Liver (tissue), 9 donors: ENCODE results near the gene CACNA1C. TPM values are rescaled to one million over a fixed set of nuclear protein-coding genes. Genes with fewer than 3 reads are reported as not detected.

Source experiments
- DNase-seq: peaks from one replicate; pipeline ENCODE4 v3.0.0-alpha.2; 2017; ENCODE audit warnings: low spot score
- H3K27ac ChIP-seq, 2 donors: one replicate each; pipeline ENCODE4 v1.7.0; 2013; ENCODE audit warnings: inconsistent platforms in 2 of 2, low read length in 2 of 2, control low read depth in 1 of 2, low read depth in 1 of 2, mild to moderate bottlenecking in 1 of 2
- H3K27me3 ChIP-seq, 4 donors: one replicate each; pipeline versions ENCODE4 v1.6.1 to v1.7.0; 2013; ENCODE audit warnings: low read length in 3 of 4, inconsistent platforms in 1 of 4, mild to moderate bottlenecking in 1 of 4, moderate library complexity in 1 of 4; ENCODE audit not compliant: control insufficient read depth in 4 of 4, insufficient read depth in 4 of 4
- H3K36me3 ChIP-seq, 4 donors: one replicate each; pipeline versions ENCODE4 v1.6.1 to v1.7.0; 2013; ENCODE audit warnings: low read length in 3 of 4, mild to moderate bottlenecking in 3 of 4, low read depth in 1 of 4, moderate library complexity in 1 of 4; ENCODE audit not compliant: control insufficient read depth in 4 of 4, insufficient read depth in 3 of 4
- H3K4me1 ChIP-seq, 4 donors: one replicate each; pipeline versions ENCODE4 v1.6.1 to v1.7.0; 2013; ENCODE audit warnings: low read length in 3 of 4, mild to moderate bottlenecking in 3 of 4, moderate library complexity in 1 of 4; ENCODE audit not compliant: control insufficient read depth in 4 of 4, insufficient read depth in 4 of 4
- H3K4me3 ChIP-seq, 3 donors: one replicate each; pipeline versions ENCODE4 v1.6.1 to v1.7.0; 2013; ENCODE audit warnings: low read length in 3 of 3, control low read depth in 1 of 3, low read depth in 1 of 3, mild to moderate bottlenecking in 1 of 3
- H3K9ac ChIP-seq, 2 donors: one replicate each; pipeline ENCODE4 v1.7.0; 2013; ENCODE audit warnings: low read length in 2 of 2, mild to moderate bottlenecking in 2 of 2, moderate library complexity in 2 of 2, control low read depth in 1 of 2, low read depth in 1 of 2
- H3K9me3 ChIP-seq, 4 donors: one replicate each; pipeline versions ENCODE4 v1.6.1 to v1.7.0; 2013; ENCODE audit warnings: low read length in 3 of 4; ENCODE audit not compliant: control insufficient read depth in 4 of 4
- EGR1 ChIP-seq, 2 donors: IDR thresholded peaks; 2 replicates each; pipeline ENCODE4 v1.6.1; 2016 to 2018; ENCODE audit warnings: antibody characterized with exemption in 2 of 2, low read depth in 2 of 2
- FOXA1 ChIP-seq: IDR thresholded peaks from 2 replicates; pipeline ENCODE4 v1.6.1; 2016; ENCODE audit warnings: antibody characterized with exemption
- FOXA2 ChIP-seq: IDR thresholded peaks from 2 replicates; pipeline ENCODE4 v1.6.1; 2016; ENCODE audit warnings: antibody characterized with exemption
- GABPA ChIP-seq, 2 donors: IDR thresholded peaks in 1 of 2; conservative IDR thresholded peaks in 1 of 2; 2 replicates each; pipeline ENCODE4 v1.6.1; 2016; ENCODE audit warnings: antibody characterized with exemption in 2 of 2, mild to moderate bottlenecking in 1 of 2, moderate library complexity in 1 of 2
- HNF4A ChIP-seq, 2 donors: conservative IDR thresholded peaks; 2 replicates each; pipeline ENCODE4 v1.6.1; 2016; ENCODE audit warnings: antibody characterized with exemption in 2 of 2, mild to moderate bottlenecking in 2 of 2
- HNF4G ChIP-seq: IDR thresholded peaks from 2 replicates; pipeline ENCODE4 v1.6.1; 2016; ENCODE audit warnings: antibody characterized with exemption
- JUND ChIP-seq, 2 donors: IDR thresholded peaks; 2 replicates each; pipeline ENCODE4 v1.6.1; 2016; ENCODE audit warnings: antibody characterized with exemption in 2 of 2
- NR2F2 ChIP-seq: IDR thresholded peaks from 2 replicates; pipeline ENCODE4 v1.6.1; 2016; ENCODE audit warnings: antibody characterized with exemption
- RAD21 ChIP-seq, 2 donors: IDR thresholded peaks; 2 replicates each; pipeline ENCODE4 v1.6.1; 2016; ENCODE audit warnings: antibody characterized with exemption in 2 of 2, mild to moderate bottlenecking in 2 of 2
- RXRA ChIP-seq, 2 donors: IDR thresholded peaks; 2 replicates each; pipeline ENCODE4 v1.6.1; 2017 to 2018; ENCODE audit warnings: antibody characterized with exemption in 2 of 2, mild to moderate bottlenecking in 1 of 2
- SP1 ChIP-seq: IDR thresholded peaks from 2 replicates; pipeline ENCODE4 v1.6.1; 2018; ENCODE audit warnings: antibody characterized with exemption, mild to moderate bottlenecking
- TAF1 ChIP-seq: conservative IDR thresholded peaks from 2 replicates; pipeline ENCODE4 v1.6.1; 2016; ENCODE audit warnings: antibody characterized with exemption, mild to moderate bottlenecking
- YY1 ChIP-seq: IDR thresholded peaks from 2 replicates; pipeline ENCODE4 v1.6.1; 2016; ENCODE audit warnings: antibody characterized with exemption, mild to moderate bottlenecking
- WGBS: extraction: QIAGEN DNeasy Blood & Tissue Kit; methylation state at CpG from one replicate; pipeline ENCODE4 v1.1.7; 2013; 5-methylcytosine and 5-hydroxymethylcytosine counted together
- polyA plus RNA-seq, 2 donors: library from polyadenylated mRNA; stranded (reverse) in 1 of 2; unstranded in 1 of 2; fragments of 200-250 nt in 1 of 2; fragments of >200 nt in 1 of 2; fragmentation: Nextera tagmentation in 1 of 2; extraction: Ambion mirVana in 1 of 2; gene quantifications; one replicate each; pipeline versions ENCODE4 v1.2.1 to v1.2.3, GENCODE V29; 2013 to 2015
- total RNA-seq, 2 donors: library from RNA; depleted of rRNA; stranded (reverse); fragments of >200 nt; gene quantifications; one replicate each; pipeline ENCODE4 v1.2.3, GENCODE V29; 2014
- TF ChIP-seq, protein P1 (sequence below): IDR thresholded peaks from 2 replicates; pipeline ENCODE4 v1.6.1; 2016; ENCODE audit warnings: antibody characterized with exemption, mild to moderate bottlenecking
- TF ChIP-seq, protein P2 (sequence below): fragments of 150-350 bp; IDR thresholded peaks from 2 replicates; pipeline ENCODE4 v1.5.1; 2017; ENCODE audit warnings: improper control_type of control experiment, low read depth, low read length; ENCODE audit not compliant: missing input control
- TF ChIP-seq, protein P3 (sequence below): IDR thresholded peaks from 2 replicates; pipeline ENCODE4 v1.6.1; 2016; ENCODE audit warnings: antibody characterized with exemption
- TF ChIP-seq, protein P4 (sequence below): IDR thresholded peaks from 2 replicates; pipeline ENCODE4 v1.6.1; 2016; ENCODE audit warnings: antibody characterized with exemption
- donor health status: healthy.
- donor health status: healthy.
- donor health status: healthy.
- donor health status: healthy.
- donor health status: healthy.

Gene CACNA1C
- total and polyA plus RNA-seq, 4 donors = 0.23 to 1.9 (median 0.41) TPM

DNA sequence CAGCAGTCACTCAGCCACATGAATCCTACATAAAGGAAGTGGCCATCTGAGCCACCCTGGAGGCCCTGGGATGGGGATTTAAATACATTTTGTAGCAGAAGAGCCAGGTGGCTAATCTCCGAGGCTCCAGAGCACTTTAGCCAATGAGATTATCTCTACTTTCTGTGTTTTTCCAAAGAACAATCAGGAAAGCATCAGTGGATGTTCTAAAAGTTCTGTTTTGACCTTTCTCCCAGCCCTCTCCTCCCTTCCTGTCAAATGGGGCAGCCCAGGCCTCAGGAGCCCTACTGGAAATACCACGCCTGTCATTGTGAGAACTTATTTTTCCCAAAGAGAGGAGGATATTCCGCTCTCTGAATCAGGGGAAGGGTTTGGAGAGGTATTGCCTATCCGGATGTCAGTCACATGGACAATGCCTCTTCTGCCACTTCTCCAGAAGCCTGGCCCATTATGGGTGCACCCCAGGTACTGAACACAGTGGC, 405.2 kb downstream of the CACNA1C start:
- DNase-seq = no peak
- no peaks in the 10 kb centered on the region for H3K27me3 ChIP-seq
- H3K36me3 ChIP-seq = no peaks in the 10 kb centered on the region
- no peak overlapping the region for H3K27ac ChIP-seq
- H3K9ac ChIP-seq = no peak overlapping the region
- no peak overlapping the region for H3K4me3 ChIP-seq
- no peaks in the 10 kb centered on the region for H3K9me3 ChIP-seq
- WGBS = 78% methylated on average over 4 of the region's 4 CpGs
- TF ChIP-seq, protein P1, sequence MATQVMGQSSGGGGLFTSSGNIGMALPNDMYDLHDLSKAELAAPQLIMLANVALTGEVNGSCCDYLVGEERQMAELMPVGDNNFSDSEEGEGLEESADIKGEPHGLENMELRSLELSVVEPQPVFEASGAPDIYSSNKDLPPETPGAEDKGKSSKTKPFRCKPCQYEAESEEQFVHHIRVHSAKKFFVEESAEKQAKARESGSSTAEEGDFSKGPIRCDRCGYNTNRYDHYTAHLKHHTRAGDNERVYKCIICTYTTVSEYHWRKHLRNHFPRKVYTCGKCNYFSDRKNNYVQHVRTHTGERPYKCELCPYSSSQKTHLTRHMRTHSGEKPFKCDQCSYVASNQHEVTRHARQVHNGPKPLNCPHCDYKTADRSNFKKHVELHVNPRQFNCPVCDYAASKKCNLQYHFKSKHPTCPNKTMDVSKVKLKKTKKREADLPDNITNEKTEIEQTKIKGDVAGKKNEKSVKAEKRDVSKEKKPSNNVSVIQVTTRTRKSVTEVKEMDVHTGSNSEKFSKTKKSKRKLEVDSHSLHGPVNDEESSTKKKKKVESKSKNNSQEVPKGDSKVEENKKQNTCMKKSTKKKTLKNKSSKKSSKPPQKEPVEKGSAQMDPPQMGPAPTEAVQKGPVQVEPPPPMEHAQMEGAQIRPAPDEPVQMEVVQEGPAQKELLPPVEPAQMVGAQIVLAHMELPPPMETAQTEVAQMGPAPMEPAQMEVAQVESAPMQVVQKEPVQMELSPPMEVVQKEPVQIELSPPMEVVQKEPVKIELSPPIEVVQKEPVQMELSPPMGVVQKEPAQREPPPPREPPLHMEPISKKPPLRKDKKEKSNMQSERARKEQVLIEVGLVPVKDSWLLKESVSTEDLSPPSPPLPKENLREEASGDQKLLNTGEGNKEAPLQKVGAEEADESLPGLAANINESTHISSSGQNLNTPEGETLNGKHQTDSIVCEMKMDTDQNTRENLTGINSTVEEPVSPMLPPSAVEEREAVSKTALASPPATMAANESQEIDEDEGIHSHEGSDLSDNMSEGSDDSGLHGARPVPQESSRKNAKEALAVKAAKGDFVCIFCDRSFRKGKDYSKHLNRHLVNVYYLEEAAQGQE = no peak
- TF ChIP-seq, protein P2, sequence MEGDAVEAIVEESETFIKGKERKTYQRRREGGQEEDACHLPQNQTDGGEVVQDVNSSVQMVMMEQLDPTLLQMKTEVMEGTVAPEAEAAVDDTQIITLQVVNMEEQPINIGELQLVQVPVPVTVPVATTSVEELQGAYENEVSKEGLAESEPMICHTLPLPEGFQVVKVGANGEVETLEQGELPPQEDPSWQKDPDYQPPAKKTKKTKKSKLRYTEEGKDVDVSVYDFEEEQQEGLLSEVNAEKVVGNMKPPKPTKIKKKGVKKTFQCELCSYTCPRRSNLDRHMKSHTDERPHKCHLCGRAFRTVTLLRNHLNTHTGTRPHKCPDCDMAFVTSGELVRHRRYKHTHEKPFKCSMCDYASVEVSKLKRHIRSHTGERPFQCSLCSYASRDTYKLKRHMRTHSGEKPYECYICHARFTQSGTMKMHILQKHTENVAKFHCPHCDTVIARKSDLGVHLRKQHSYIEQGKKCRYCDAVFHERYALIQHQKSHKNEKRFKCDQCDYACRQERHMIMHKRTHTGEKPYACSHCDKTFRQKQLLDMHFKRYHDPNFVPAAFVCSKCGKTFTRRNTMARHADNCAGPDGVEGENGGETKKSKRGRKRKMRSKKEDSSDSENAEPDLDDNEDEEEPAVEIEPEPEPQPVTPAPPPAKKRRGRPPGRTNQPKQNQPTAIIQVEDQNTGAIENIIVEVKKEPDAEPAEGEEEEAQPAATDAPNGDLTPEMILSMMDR = no peak
- TF ChIP-seq HNF4G = no peak
- TF ChIP-seq, protein P3, sequence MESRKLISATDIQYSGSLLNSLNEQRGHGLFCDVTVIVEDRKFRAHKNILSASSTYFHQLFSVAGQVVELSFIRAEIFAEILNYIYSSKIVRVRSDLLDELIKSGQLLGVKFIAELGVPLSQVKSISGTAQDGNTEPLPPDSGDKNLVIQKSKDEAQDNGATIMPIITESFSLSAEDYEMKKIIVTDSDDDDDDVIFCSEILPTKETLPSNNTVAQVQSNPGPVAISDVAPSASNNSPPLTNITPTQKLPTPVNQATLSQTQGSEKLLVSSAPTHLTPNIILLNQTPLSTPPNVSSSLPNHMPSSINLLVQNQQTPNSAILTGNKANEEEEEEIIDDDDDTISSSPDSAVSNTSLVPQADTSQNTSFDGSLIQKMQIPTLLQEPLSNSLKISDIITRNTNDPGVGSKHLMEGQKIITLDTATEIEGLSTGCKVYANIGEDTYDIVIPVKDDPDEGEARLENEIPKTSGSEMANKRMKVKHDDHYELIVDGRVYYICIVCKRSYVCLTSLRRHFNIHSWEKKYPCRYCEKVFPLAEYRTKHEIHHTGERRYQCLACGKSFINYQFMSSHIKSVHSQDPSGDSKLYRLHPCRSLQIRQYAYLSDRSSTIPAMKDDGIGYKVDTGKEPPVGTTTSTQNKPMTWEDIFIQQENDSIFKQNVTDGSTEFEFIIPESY = no peak
- TF ChIP-seq, protein P4, sequence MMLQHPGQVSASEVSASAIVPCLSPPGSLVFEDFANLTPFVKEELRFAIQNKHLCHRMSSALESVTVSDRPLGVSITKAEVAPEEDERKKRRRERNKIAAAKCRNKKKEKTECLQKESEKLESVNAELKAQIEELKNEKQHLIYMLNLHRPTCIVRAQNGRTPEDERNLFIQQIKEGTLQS = no peak
- no peak for TF ChIP-seq FOXA2
- no peak for TF ChIP-seq EGR1 (IDR thresholded peaks at IDR 0.05; ENCODE audit: low read depth in 2 of 2)
- peak in 1 of 2 donors; percentile 16 for TF ChIP-seq RAD21 (IDR thresholded peaks at IDR 0.05)
- no peak for TF ChIP-seq RXRA (IDR thresholded peaks at IDR 0.05)
- TF ChIP-seq FOXA1 = no peak
- peak; percentile 43 for TF ChIP-seq NR2F2
- no peak for TF ChIP-seq YY1
- TF ChIP-seq HNF4A (conservative IDR thresholded peaks at IDR 0.05) = no peak
- no peak for TF ChIP-seq TAF1
- no peak for TF ChIP-seq JUND (IDR thresholded peaks at IDR 0.05)
- no peak for TF ChIP-seq GABPA (IDR thresholded peaks at IDR 0.05 in 1 of 2, conservative IDR thresholded peaks at IDR 0.05 in 1 of 2)
- no peak for TF ChIP-seq SP1
- H3K4me1 ChIP-seq = no peaks in the 10 kb centered on the region
